ENCODE data around the gene TRIM72. TPM values are rescaled to one million over a fixed set of nuclear protein-coding genes. Genes with fewer than 3 reads are reported as not detected.
"Not testable (repeated sequence)": the region's sequence is repeated elsewhere in the genome, so short reads cannot be mapped to it uniquely, and the experiment has no call there.

TRIM72 gene
- total and polyA plus RNA-seq, 9 donors: 0.01 to 0.11 (median 0.06) TPM; not detected in 5

- no peaks in the 10 kb centered on the region for H3K27me3 ChIP-seq
- H3K4me3 ChIP-seq: no peak overlapping the region
- 21 to 27% (median 26%) methylated on average over 10 of the region's 10 CpGs for WGBS, 3 donors
- no peaks in the 10 kb centered on the region for H3K36me3 ChIP-seq
- H3K9me3 ChIP-seq: no peaks in the 10 kb centered on the region
- intact Hi-C loops (cut with DNase I): no loop called here
- peaks cover 6% of the 10 kb centered on the region for H3K4me1 ChIP-seq (ENCODE audit: insufficient read depth)
- DNase-seq: no peak
- H3K27ac ChIP-seq: no peak overlapping the region
- no peak for TF ChIP-seq CTCF (IDR thresholded peaks at IDR 0.05)
- TF ChIP-seq POLR2A (IDR thresholded peaks at IDR 0.05): no peak
- TF ChIP-seq EP300 (IDR thresholded peaks at IDR 0.05): no peak
Measured at GRCh38 chr16:31229501-31229900, 15.6 kb downstream of the TRIM72 start.

- no peak for TF ChIP-seq EP300 (IDR thresholded peaks at IDR 0.05)
Measured at GRCh38 chr16:31238041-31238440, 24.1 kb downstream of the TRIM72 start.

GRCh38 chr16:31242206-31242605 is 28.3 kb downstream of the TRIM72 start:
- Histone ChIP-seq H3K36me3 (no peaks in the 10 kb centered on the region), H3K9me3 (peaks cover 0 to 4% of the 10 kb centered on the region in 2 donors), H3K4me3 (no peak overlapping the region), H3K27ac (no peak overlapping the region), H3K27me3 (no peaks in the 10 kb centered on the region), H3K4me1 (ENCODE audit: insufficient read depth) (no peaks in the 10 kb centered on the region)
- intact Hi-C loops (cut with DNase I): no loop called here
- TF ChIP-seq EP300 (IDR thresholded peaks at IDR 0.05): no peak
- TF ChIP-seq POLR2A (IDR thresholded peaks at IDR 0.05): no peak
- TF ChIP-seq CTCF (IDR thresholded peaks at IDR 0.05): no peak
- 43 to 56% (median 50%) methylated on average over 6 of the region's 6 CpGs for WGBS, 3 donors
- no peak for DNase-seq

More at GRCh38 chr16:31238041-31238440, 24.1 kb downstream of the TRIM72 start:
- H3K9me3 ChIP-seq: no peaks in the 10 kb centered on the region
- no peaks in the 10 kb centered on the region for H3K36me3 ChIP-seq
- no peaks in the 10 kb centered on the region for H3K27me3 ChIP-seq
- WGBS, 3 donors: 54 to 68% (median 61%) methylated on average over 4 of the region's 4 CpGs
- no peak for DNase-seq
- H3K27ac ChIP-seq: no peak overlapping the region
- no peak overlapping the region for H3K4me3 ChIP-seq
- no peaks in the 10 kb centered on the region for H3K4me1 ChIP-seq (ENCODE audit: insufficient read depth)
- intact Hi-C loops (cut with DNase I): no loop called here

DNA sequence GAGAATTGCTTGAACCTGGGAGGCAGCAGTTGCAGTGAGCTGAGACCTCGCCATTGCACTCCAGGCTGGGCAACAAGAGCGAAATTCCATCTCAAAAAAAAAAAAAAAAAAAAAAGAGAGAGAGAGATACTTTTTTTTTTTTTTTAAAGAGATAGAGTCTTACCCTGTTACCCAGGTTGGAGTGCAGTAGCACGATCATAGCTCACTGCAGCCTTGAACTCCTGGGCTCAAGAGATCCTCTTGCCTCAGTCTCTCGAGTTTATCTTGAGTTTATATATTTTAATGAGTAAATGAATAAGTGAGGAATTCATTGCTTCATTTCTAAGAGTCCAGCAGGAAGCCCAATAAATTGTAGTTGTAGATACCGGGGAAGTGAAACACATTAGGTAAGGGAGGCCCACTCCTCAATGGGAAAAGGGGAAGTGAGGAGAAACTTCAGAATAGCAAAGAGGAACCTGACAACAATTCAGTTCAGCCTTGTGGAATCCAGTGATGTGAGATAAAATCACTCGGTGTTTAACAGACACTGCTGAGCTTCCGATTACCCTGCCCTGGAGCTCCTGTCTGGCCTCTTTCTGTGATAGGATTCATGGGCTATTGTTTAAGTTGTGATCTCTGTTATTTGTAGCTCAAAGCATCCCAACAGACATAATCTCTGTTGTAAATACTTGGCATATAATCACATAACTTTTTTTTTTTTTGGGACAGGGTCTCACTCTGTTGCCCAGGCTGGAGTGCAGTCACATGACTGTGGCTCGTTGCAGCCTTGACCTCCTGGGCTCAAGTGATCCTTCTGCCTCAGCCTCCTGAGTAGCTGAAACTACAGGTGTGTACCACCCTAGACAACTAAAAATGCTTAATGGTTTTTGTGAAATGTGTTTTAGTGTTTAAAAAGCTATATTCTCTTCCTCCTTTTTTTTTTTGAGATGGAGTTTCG is 30.1 kb downstream of the TRIM72 start:
- H3K4me1 ChIP-seq (ENCODE audit: insufficient read depth): no peaks in the 10 kb centered on the region
- 52 to 54% (median 53%) methylated on average over 9 of the region's 9 CpGs for WGBS, 3 donors
- no peaks in the 10 kb centered on the region for H3K27me3 ChIP-seq
- H3K9me3 ChIP-seq: peaks cover 0 to 4% of the 10 kb centered on the region in 2 donors
- no peak for DNase-seq
- no peak overlapping the region for H3K4me3 ChIP-seq
- TF ChIP-seq EP300 (IDR thresholded peaks at IDR 0.05) (no peak), POLR2A (IDR thresholded peaks at IDR 0.05) (no peak), CTCF (IDR thresholded peaks at IDR 0.05) (no peak)
- H3K36me3 ChIP-seq: no peaks in the 10 kb centered on the region
- intact Hi-C loops (cut with DNase I): no loop called here
- H3K27ac ChIP-seq: no peak overlapping the region

DNA sequence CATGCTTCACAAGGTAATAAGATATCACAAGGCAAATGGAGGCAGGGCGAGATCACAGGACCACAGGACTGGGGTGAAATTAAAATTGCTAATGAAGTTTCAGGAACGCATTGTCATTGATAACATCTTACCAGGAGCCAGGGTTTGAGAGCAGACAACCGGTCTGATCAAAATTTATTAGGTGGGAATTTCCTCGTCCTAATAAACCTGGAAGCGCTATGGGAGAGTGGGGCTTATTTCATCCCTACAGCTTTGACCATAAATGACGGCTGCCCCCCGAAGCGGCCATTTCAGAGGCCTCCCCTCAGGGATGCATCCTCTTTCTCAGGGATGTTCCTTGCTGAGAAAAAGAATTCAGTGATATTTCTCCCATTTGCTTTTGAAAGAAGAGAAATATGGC is 31.7 kb downstream of the TRIM72 start:
- H3K27ac ChIP-seq; intact Hi-C loops (cut with DNase I); H3K4me1 ChIP-seq (ENCODE audit: insufficient read depth); H3K9me3 ChIP-seq; H3K27me3 ChIP-seq; DNase-seq; H3K4me3 ChIP-seq; H3K36me3 ChIP-seq: not testable (repeated sequence)
- 15 to 29% (median 20%) methylated on average over 8 of the region's 8 CpGs for WGBS, 3 donors
